GM18517 (cell line): Measurements from ENCODE around the gene CLIC6.
"Not testable (repeated sequence)": the region's sequence is repeated elsewhere in the genome, so short reads cannot be mapped to it uniquely, and the experiment has no call there.

Experiments
- ATAC-seq: cut with Tn5 transposase; IDR thresholded peaks from one replicate; pipeline ENCODE4 v1.9.1; 2021; ENCODE audit warnings: mild to moderate bottlenecking, moderate library complexity; ENCODE audit not compliant: unreplicated experiment

CLIC6 gene

DNA sequence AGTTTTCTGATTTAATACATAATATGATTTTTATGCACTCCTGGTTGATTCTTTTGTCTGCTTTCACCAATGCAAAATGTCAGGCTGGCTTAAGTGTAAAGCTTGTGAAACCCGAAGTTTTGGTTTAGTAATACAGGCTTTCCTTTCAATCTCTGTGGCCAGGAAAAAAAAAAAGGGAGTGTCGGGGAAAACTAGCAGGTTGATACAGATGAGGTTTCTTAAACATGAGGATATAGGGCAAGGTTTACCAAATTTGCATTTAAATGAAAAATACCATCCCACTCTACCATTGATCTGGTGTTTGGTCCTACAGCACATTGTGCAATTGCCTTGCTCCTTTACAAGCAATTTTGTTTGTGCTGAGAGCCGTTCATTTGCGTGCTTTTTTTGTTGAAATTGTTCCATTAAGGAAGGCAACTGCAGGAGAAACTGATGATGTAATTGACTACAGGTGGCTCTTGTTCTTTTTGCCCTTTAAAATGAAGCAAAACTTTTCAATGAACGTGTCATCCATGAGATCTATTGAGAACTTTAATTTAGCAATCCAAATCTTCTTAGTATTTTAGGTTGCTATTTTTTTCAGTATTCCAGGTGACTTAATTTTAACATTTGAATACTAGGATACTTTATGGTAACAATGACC lies 22.7 kb downstream of the CLIC6 start:
- no peak for ATAC-seq

DNA sequence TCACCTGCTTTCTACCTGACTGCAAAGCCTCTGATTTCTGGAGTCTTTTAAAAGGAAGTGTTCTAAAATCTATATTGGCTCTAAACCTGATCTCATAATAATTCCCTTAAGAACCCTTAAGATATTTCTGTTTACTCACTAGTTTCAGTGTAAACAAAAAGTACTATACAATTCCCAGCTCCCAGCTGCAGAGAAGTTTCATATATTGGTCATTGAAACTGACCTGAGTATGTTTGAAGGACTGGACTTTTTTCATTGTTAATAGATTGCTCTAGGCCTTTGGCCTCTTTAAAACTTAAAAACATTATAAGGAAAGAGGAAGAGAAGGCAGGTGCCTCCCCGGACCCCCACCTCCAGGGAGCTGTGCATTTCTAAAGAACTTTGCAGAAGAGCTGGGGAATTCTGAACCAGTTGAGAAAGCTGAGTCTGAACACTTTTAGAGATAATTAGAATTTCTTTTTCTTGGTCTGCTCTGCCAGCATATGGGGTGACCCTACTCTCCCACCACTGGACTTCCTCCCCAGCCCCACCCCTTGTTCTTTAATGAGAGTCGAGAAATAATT lies 23.7 kb downstream of the CLIC6 start:
- ATAC-seq = no peak

DNA sequence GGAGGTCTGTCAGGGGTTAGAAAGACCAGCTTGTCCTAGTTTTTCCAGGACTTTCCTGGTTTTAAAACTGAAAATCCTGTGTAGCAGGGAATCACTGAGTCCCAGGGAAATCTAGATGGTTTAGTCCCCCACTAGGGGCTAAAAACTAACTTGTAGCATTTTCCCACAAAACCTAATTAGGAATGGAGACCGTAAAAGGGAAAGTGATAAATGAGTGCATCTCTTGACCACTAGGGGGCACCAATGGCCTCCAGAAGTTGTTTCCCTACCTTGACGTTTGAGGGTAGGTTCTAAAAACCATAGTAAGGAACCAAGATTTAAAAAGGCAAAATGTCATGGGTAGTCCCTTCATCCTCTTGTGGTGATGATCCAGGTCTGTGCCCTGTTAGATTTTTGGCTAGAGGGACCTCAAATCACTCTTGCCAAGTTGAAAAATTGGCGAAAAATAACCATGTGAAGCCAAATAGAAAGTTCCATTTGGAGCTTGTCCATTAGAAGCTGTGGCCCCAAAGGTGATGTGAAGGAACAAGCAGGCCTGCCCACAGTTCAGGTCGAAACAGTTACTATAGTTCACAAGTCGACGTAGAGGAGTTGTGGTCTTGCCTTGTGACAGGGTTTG lies 24.5 kb downstream of the CLIC6 start:
- no peak for ATAC-seq

- peak; percentile 81 for ATAC-seq
Measured at GRCh38 chr21:34695434-34695833, 26.6 kb downstream of the CLIC6 start.

DNA sequence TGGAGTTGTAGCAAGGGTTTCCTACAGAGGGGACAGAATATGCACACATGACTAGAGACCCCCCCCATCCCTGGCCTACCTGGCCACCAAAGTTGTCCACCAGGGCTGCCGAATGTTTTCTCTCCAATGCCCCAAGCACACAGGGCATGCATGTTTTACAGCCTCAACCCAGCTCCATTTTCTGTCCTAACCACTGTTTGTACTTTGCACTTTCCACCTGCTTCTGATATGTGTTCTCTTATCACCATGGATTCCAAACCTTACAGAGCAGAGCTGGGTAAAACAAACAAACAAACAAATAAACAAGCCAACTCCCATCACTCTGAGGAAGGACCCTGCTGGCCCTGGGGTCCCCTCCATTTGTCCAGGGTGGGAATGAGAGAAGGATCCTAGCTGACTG lies 27.3 kb downstream of the CLIC6 start:
- no peak for ATAC-seq

DNA sequence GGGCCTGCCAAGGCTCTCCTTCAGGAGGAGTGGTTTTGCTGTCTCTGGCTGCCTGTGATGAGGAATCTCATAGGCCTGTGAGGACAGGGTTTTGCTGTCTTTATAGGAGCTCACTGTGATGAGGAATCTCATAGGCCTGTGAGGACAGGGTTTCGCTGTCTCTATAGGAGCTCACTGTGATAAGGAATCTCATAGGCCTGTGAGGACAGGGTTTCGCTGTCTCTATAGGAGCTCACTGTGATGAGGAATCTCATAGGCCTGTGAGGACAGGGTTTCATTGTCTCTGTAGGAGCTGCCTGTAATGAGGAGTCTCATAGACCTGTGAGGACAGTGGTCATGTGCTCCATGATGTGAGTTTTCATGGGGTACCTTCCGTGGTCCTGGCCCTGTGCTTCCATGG lies 29.0 kb downstream of the CLIC6 start:
- no peak for ATAC-seq

GRCh38 chr21:34698270-34699015 lies 29.6 kb downstream of the CLIC6 start:
- ATAC-seq = no peak

DNA sequence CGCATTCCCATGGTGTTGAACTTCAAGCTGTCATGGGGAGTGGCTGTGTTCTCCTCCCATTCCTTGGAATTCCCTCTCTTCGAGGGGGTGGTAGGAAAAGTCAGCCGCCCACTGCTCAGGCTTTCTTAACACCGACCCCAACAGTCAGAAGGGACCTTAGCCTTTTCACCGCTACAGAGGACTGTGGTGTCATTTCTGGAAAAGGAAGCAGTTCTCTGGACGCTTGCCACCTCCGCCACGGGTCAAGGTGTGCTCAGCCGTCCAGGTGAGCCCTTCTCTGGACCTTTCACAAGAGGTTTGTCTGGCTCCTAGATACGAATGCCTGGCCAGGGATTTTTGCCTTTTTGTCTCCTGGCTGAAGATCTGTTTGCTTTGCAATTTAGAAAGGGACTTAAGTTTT lies 31.8 kb downstream of the CLIC6 start:
- no peak for ATAC-seq

GRCh38 chr21:34701726-34702125 lies 32.9 kb downstream of the CLIC6 start:
- no peak for ATAC-seq

DNA sequence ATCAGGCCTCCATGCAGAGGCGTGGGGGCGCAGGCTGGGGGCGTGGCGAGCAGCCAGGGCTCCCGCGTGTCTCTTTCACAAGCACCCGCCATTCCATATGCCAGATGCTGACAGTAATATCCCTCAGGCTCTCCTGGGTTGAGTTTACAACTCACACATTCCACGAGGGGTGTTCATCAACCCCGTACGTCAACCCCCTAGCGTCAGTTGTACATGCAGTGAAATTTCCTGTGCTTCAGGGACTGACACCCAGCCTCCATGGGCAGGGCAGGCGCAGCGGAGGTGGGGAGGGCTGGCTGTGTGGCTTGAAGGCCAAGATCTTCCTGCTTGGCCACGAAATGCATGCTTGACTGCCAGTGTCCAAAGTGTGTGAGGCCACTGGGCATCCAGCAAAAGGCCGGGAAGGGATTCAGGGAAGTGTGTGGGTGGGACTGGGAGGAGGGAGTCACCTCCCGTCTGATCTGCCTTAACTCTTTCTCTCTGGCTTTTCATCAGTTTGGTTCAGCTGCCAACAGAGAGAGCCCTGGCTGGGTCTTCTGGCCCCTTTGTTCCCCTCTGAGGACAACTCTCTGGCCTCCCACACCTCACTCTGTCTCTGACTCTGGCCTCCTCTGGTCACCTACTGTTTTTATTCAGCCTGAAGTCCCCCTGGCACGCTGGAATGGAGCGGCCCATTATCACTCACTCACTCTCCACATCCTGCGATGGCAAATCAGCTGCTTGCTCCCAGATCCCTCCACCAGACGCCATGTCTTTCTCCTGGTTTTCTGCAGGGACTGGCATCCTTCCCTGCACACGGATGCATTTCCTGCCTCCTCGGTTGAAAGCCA lies 33.8 kb downstream of the CLIC6 start:
- no peak for ATAC-seq

GRCh38 chr21:34703571-34703970 lies 34.8 kb downstream of the CLIC6 start:
- no peak for ATAC-seq

DNA sequence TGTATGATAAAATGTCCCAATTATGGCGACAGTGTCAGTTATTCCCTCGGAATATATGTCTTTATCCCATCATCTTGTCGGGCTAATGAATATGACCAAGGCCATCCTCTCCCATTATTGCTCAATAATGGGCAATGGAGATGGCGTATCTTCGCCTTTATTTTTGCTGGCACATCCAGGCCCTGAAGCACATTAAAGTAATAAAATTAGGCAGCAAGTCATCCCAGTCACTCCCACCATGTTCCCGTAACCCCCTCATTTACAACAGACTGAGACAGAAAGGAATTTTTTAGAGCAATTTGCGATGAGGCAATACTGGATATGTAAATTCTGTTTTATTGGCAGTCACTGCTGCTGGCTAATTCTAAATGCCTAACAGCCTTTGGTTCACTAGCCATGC lies 35.3 kb downstream of the CLIC6 start:
- ATAC-seq = no peak

- no peak for ATAC-seq
Measured at GRCh38 chr21:34705011-34705410, 36.2 kb downstream of the CLIC6 start.

DNA sequence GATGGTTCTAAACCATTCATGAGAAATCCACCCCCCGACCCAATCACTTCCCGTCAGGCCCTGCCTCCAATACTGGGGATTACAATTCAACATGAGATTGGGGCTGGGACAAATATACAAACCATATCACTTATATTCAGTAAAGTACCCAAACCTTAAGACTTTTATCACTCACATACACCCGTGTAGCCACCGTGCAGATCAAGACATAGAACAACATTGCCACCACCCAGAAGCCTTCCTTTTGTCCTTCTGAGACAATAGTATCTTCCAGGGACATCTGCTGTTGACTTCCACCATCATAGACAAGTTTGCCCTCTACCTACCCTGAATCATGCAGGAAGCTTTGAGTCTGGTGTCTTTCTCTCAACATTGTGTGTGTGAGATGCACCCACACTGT lies 37.5 kb downstream of the CLIC6 start:
- no peak for ATAC-seq

DNA sequence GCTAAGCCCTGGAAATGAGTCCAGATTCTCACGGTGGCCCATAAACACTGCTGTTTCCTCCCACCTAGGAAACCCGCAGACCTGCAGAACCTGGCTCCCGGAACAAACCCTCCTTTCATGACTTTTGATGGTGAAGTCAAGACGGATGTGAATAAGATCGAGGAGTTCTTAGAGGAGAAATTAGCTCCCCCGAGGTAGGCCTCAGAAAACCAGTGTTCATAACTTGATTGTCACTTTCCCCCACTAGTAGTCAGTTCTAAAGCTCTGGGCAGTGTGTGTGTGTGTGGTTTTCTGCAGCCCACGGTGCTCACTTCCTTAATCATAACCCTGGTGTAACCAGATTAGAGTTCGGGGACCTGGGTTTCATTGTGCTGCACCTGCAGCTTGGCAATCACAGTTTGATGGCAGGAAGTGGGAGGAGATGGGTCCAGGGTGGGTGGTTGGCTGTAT lies 39.1 kb downstream of the CLIC6 start:
- ATAC-seq = peak; percentile 94

GRCh38 chr21:34713621-34714020 lies 44.8 kb downstream of the CLIC6 start:
- no peak for ATAC-seq

- ATAC-seq = no peak
Measured at GRCh38 chr21:34715518-34715917, 46.7 kb downstream of the CLIC6 start.

DNA sequence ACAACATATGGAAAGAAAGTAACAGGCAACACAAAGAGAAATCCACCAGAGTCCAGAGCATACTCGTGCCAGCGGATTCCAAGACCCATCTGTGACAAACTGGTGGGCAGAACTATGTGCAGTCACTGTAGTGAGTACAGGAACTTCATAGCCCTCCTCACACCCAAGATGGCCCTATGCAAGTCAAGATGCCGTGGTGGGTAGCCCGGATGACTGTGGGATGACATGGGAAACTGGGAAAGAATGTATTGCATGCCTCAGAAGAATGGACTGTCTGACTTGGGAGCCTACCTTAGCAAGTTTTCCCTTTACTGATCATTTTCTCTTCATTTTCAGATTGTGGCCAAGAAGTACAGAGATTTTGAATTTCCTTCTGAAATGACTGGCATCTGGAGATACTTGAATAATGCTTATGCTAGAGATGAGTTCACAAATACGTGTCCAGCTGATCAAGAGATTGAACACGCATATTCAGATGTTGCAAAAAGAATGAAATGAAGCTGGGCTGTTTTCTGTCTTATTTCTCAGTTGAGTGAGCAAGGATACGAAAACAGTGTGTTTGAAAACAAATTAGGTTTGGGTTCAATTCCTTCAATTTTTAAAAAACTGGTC lies 47.3 kb downstream of the CLIC6 start:
- ATAC-seq = no peak

- ATAC-seq = not testable (repeated sequence)
Measured at GRCh38 chr21:34718529-34718928, 49.7 kb downstream of the CLIC6 start.

DNA sequence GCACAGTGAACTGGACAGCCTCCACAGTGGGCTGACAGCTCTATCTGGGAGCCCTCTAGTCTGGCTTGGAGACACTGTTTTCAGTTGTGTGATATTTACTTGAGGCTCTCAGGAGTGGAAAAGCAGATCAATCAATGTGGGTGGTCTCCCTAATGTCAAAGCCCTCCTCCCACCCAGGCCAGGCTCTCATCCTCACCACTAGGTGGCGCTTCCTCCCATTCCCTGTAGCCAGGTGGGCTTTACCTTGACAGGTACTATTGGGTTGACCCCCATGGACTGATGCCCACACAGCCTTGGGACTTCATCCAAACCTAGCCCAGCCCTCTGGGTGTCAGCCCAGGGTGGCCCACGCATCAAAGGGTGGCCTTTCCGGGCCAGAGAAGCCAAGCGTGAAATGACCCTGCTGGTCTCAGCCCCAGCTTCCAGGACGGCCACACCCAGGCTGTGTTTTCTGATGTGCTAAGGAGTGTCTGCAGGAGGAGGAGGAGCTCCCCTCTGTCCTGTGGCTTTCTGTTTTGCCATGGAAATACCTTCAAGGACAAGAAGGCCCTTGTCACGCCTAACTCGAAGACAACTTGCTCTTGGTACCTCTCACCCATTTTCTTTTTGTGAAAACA lies 54.0 kb downstream of the CLIC6 start:
- ATAC-seq = no peak
